HT-29 (cell line): ENCODE results near the gene HYAL3. TPM values are rescaled to one million over a fixed set of nuclear protein-coding genes. Genes with fewer than 3 reads are reported as not detected.
"Not testable (repeated sequence)": the region's sequence is repeated elsewhere in the genome, so short reads cannot be mapped to it uniquely, and the experiment has no call there.

Experiments
- DNase-seq: peaks from one replicate; pipeline ENCODE4 v3.0.0-alpha.2; 2015; ENCODE audit warnings: low spot score
- total RNA-seq: library from RNA; depleted of rRNA; stranded (reverse); fragments of >200 nt; shearing (Covaris generic); gene quantifications from 2 replicates; pipeline ENCODE4 v1.2.3, GENCODE V29; 2014

The HYAL3 gene
- total RNA-seq, 1 experiment from 2014 or later: 12.7 TPM

GRCh38 chr3:50314342-50314741 is 15.1 kb upstream of the HYAL3 start:
- no peak for DNase-seq

- DNase-seq: not testable (repeated sequence)
These were observed 12.8 kb upstream of the HYAL3 start for GRCh38 chr3:50312041-50312440.

GRCh38 chr3:50304601-50305000 is 5.4 kb upstream of the HYAL3 start:
- no peak for DNase-seq

- DNase-seq: peak; percentile 29
These were observed 4.0 kb upstream of the HYAL3 start, which contains the start of gene HYAL1 for GRCh38 chr3:50303013-50303815. Gene HYAL1 (minus strand): TSS chr3:50303574. CDS start chr3:50302956, 618 bp downstream.

GRCh38 chr3:50302095-50303012 is 3.1 kb upstream of the HYAL3 start:
- no peak for DNase-seq

- no peak for DNase-seq
These were observed 1.6 kb upstream of the HYAL3 start for GRCh38 chr3:50300681-50301254.

- peak; percentile 28 for DNase-seq
These were observed 900 bp upstream of the HYAL3 start for GRCh38 chr3:50299929-50300680.

- DNase-seq: no peak
These were observed 378 bp upstream of the HYAL3 start for GRCh38 chr3:50299638-50299928.

- DNase-seq: no peak
These were observed 1.1 kb downstream of the HYAL3 start for GRCh38 chr3:50297896-50298725.

- DNase-seq: no peak
These were observed 1.8 kb downstream of the HYAL3 start for GRCh38 chr3:50297384-50297775.

GRCh38 chr3:50296721-50297383 is 2.4 kb downstream of the HYAL3 start:
- no peak for DNase-seq

GRCh38 chr3:50295553-50296431 is 3.4 kb downstream of the HYAL3 start:
- no peak for DNase-seq

- DNase-seq: no peak
These were observed 4.5 kb downstream of the HYAL3 start for GRCh38 chr3:50294492-50295403.

GRCh38 chr3:50294089-50294488 is 5.1 kb downstream of the HYAL3 start:
- no peak for DNase-seq

- DNase-seq: no peak
These were observed 6.0 kb downstream of the HYAL3 start for GRCh38 chr3:50293079-50293801.

GRCh38 chr3:50292159-50293078 is 6.8 kb downstream of the HYAL3 start, which contains the start of gene IFRD2:
Gene IFRD2 (minus strand): TSS chr3:50292429. CDS start chr3:50292274, 155 bp downstream.
- peak; percentile 94 for DNase-seq
